Caco-2 (cell line): ENCODE results near the gene MN1. TPM values are rescaled to one million over a fixed set of nuclear protein-coding genes. Genes with fewer than 3 reads are reported as not detected.
A peak's percentile ranks its signal among the peaks of the same experiment; 100 is the strongest.

ENCODE experiments used
- BruUV-seq: library from RNA; stranded (reverse); fragments of 400-500 nt; replicated peaks from 2 replicates; lab custom pipeline; 2021; lab: Mats Ljungman, UMichigan
- CTCF ChIA-PET: fragments of 300-600 bp; sonication (Branson Sonifier 250); formaldehyde crosslinking; loops from one replicate; lab custom pipeline; 2022; ENCODE audit warnings: antibody characterized with exemption; lab: Charles Lee
- POLR2A ChIA-PET: fragments of 300-600 bp; sonication (Branson Sonifier 250); formaldehyde crosslinking; loops from one replicate; lab custom pipeline; 2022; ENCODE audit warnings: antibody characterized with exemption; lab: Charles Lee
- DNase-seq, 2 experiments: peaks; one replicate each; pipeline versions ENCODE4 v3.0.0 to v3.0.0-alpha.2; 2020 to 2022
- H3K27me3 ChIP-seq: replicated peaks from 2 replicates; pipeline ENCODE4 v1.6.0; 2011; ENCODE audit warnings: low read length; ENCODE audit not compliant: control insufficient read depth, insufficient read depth
- H3K36me3 ChIP-seq: 2 replicates; pipeline ENCODE4 v1.5.1; 2011; ENCODE audit warnings: low read length; ENCODE audit not compliant: control insufficient read depth, insufficient read depth
- H3K4me1 ChIP-seq: fragments of 250-450 bp; sonication (Bioruptor Pico); 2 replicates; pipeline ENCODE4 v1.5.1; 2020; ENCODE audit warnings: mild to moderate bottlenecking
- H3K4me3 ChIP-seq: 2 replicates; pipeline ENCODE4 v1.5.1; 2011; ENCODE audit warnings: low read depth, mild to moderate bottlenecking, control low read depth, low read length
- H3K9me3 ChIP-seq: fragments of 250-450 bp; sonication (Bioruptor Pico); 2 replicates; pipeline ENCODE4 v1.5.1; 2020; ENCODE audit warnings: mild to moderate bottlenecking, moderate library complexity
- H3K27ac Mint-ChIP-seq: one replicate; pipeline ENCODE4 v1.8.0; 2022; ENCODE audit warnings: mixed read lengths; ENCODE audit not compliant: unreplicated experiment
- H3K27me3 Mint-ChIP-seq: one replicate; pipeline ENCODE4 v1.8.0; 2022; ENCODE audit warnings: mixed read lengths; ENCODE audit not compliant: insufficient read depth, unreplicated experiment
- H3K36me3 Mint-ChIP-seq: one replicate; pipeline ENCODE4 v1.8.0; 2022; ENCODE audit warnings: mild to moderate bottlenecking, mixed read lengths; ENCODE audit not compliant: insufficient read depth, unreplicated experiment
- H3K4me1 Mint-ChIP-seq: one replicate; pipeline ENCODE4 v1.8.0; 2022; ENCODE audit warnings: low read depth, mixed read lengths; ENCODE audit not compliant: unreplicated experiment
- H3K4me3 Mint-ChIP-seq: one replicate; pipeline ENCODE4 v1.8.0; 2022; ENCODE audit warnings: mild to moderate bottlenecking, moderate library complexity, mixed read lengths; ENCODE audit not compliant: unreplicated experiment
- H3K9me3 Mint-ChIP-seq: one replicate; pipeline ENCODE4 v1.8.0; 2022; ENCODE audit warnings: mixed read lengths; ENCODE audit not compliant: unreplicated experiment
- intact Hi-C: fragments of 100-400 bp; cut with micrococcal nuclease; formaldehyde crosslinking; loops from one replicate; pipeline ENCODE4 v1.10.0; 2022; ENCODE audit not compliant: unreplicated experiment
- total RNA-seq: library from RNA; stranded (reverse); gene quantifications from 2 replicates; pipeline ENCODE4 v1.2.3, GENCODE V29; 2022
- TF ChIP-seq, protein P1 (sequence below), 2 experiments: fragments of 200-600 bp in 1 of 2; IDR thresholded peaks; 1 replicate in 1 of 2; 2 replicates in 1 of 2; pipeline versions ENCODE4 v1.5.1 to v1.8.0; 2011 to 2022; ENCODE audit warnings: antibody characterized with exemption in 1 of 2, control low read depth in 1 of 2, inconsistent platforms in 1 of 2, low read depth in 1 of 2, low read length in 1 of 2, mild to moderate bottlenecking in 1 of 2, moderate library complexity in 1 of 2; ENCODE audit not compliant: insufficient read depth in 1 of 2, severe bottlenecking in 1 of 2, unreplicated experiment in 1 of 2

Gene MN1
- total RNA-seq, 1 experiment from 2014 or later: 0.32 TPM

GRCh38 chr22:27760474-27760873 is 41.1 kb downstream of the MN1 start:
- H3K4me1 Mint-ChIP-seq: no peaks in the 10 kb centered on the region
- ChIA-PET CTCF (no interaction called here), POLR2A (no interaction called here)
- Histone ChIP-seq H3K9me3 (no peaks in the 10 kb centered on the region), H3K36me3 (no peaks in the 10 kb centered on the region), H3K4me1 (peaks cover 8% of the 10 kb centered on the region; the same call in 1 of the 2 replicates), H3K27me3 (no peaks in the 10 kb centered on the region), H3K4me3 (no peak overlapping the region)
- no TSS peak for BruUV-seq
- H3K9me3 Mint-ChIP-seq: no peaks in the 10 kb centered on the region
- H3K36me3 Mint-ChIP-seq: peaks cover 5% of the 10 kb centered on the region
- H3K4me3 Mint-ChIP-seq: no peak overlapping the region
- no peaks in the 10 kb centered on the region for H3K27me3 Mint-ChIP-seq
- DNase-seq: no peak
- intact Hi-C loops: no loop called here
- TF ChIP-seq, protein P1, sequence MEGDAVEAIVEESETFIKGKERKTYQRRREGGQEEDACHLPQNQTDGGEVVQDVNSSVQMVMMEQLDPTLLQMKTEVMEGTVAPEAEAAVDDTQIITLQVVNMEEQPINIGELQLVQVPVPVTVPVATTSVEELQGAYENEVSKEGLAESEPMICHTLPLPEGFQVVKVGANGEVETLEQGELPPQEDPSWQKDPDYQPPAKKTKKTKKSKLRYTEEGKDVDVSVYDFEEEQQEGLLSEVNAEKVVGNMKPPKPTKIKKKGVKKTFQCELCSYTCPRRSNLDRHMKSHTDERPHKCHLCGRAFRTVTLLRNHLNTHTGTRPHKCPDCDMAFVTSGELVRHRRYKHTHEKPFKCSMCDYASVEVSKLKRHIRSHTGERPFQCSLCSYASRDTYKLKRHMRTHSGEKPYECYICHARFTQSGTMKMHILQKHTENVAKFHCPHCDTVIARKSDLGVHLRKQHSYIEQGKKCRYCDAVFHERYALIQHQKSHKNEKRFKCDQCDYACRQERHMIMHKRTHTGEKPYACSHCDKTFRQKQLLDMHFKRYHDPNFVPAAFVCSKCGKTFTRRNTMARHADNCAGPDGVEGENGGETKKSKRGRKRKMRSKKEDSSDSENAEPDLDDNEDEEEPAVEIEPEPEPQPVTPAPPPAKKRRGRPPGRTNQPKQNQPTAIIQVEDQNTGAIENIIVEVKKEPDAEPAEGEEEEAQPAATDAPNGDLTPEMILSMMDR (IDR thresholded peaks at IDR 0.05; ENCODE audit: insufficient read depth in 1 of 2, low read depth in 1 of 2, low read length in 1 of 2, severe bottlenecking in 1 of 2, unreplicated experiment in 1 of 2): no peak
- no peak overlapping the region for H3K27ac Mint-ChIP-seq

DNA sequence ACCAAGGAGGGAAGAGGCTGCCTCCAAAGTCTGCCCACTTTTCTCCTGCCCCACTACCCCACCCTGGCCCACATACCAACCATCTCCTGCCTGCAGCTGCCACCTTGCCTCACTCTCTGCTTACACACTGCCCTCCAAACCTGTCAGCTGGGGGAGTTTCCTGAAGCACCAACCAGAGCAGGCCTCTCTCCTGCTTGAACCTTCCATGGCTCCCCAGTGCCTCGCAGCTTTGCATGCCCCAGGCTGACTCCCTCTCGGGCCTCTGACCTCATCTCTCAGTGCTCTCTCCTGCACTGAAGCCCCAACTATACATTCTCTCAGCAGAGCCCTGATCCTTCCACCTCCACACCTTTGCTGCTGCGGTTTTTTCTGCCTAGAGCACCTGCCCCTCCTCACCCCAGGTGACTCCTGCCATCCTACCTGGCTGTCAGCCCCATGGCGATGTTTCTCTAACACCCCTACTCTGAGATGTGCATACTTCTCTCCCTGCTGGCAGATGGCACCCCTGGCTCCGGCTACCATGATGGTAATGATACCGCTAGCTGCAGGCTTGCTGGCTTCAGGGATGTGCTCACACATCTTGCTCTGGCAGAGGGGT is 43.5 kb downstream of the MN1 start:
- DNase-seq: no peak
- H3K9me3 Mint-ChIP-seq: no peaks in the 10 kb centered on the region
- peaks cover 8% of the 10 kb centered on the region; the same call in 1 of the 2 replicates for H3K4me1 ChIP-seq
- intact Hi-C loops: no loop called here
- no peaks in the 10 kb centered on the region for H3K9me3 ChIP-seq
- POLR2A ChIA-PET: no interaction called here
- no peaks in the 10 kb centered on the region for H3K27me3 ChIP-seq
- peak overlapping the region; percentile 68 for H3K27ac Mint-ChIP-seq
- H3K36me3 Mint-ChIP-seq: no peaks in the 10 kb centered on the region
- CTCF ChIA-PET: no interaction called here
- H3K4me1 Mint-ChIP-seq: no peaks in the 10 kb centered on the region
- H3K36me3 ChIP-seq: no peaks in the 10 kb centered on the region
- H3K27me3 Mint-ChIP-seq: no peaks in the 10 kb centered on the region
- TF ChIP-seq, protein P1 (IDR thresholded peaks at IDR 0.05; ENCODE audit: insufficient read depth in 1 of 2, low read depth in 1 of 2, low read length in 1 of 2, severe bottlenecking in 1 of 2, unreplicated experiment in 1 of 2): no peak
- H3K4me3 ChIP-seq: no peak overlapping the region
- no TSS peak for BruUV-seq
- H3K4me3 Mint-ChIP-seq: no peak overlapping the region

GRCh38 chr22:27756212-27756660 is 45.3 kb downstream of the MN1 start:
- intact Hi-C loops: no loop called here
- no peaks in the 10 kb centered on the region for H3K36me3 Mint-ChIP-seq
- H3K36me3 ChIP-seq: no peaks in the 10 kb centered on the region

More at GRCh38 chr22:27756212-27756660, 45.3 kb downstream of the MN1 start:
- ChIA-PET POLR2A (no interaction called here), CTCF (no interaction called here)
- Mint-ChIP-seq H3K27me3 (no peaks in the 10 kb centered on the region), H3K4me1 (no peaks in the 10 kb centered on the region), H3K4me3 (no peak overlapping the region), H3K27ac (no peak overlapping the region), H3K9me3 (no peaks in the 10 kb centered on the region)
- TF ChIP-seq, protein P1 (IDR thresholded peaks at IDR 0.05; ENCODE audit: insufficient read depth in 1 of 2, low read depth in 1 of 2, low read length in 1 of 2, severe bottlenecking in 1 of 2, unreplicated experiment in 1 of 2): no peak
- no peaks in the 10 kb centered on the region for H3K9me3 ChIP-seq
- no peak for DNase-seq
- no peak overlapping the region for H3K4me3 ChIP-seq
- no TSS peak for BruUV-seq
- peaks cover 8% of the 10 kb centered on the region; the same call in 1 of the 2 replicates for H3K4me1 ChIP-seq
- no peaks in the 10 kb centered on the region for H3K27me3 ChIP-seq
